IMR-90 (cell line): ENCODE data around the gene POLR2E. TPM values are rescaled to one million over a fixed set of nuclear protein-coding genes. Genes with fewer than 3 reads are reported as not detected.
A peak's percentile ranks its signal among the peaks of the same experiment; 100 is the strongest.

ENCODE experiments used
- ATAC-seq: fragments of 200-7000 bp; cut with Tn5 transposase; 2 replicates; pipeline ENCODE4 v1.9.1; 2020; ENCODE audit warnings: low read depth, mild to moderate bottlenecking, moderate library complexity
- BruUV-seq: library from RNA; stranded (reverse); fragments of 400-500 nt; replicated peaks from 2 replicates; lab custom pipeline; 2021; lab: Mats Ljungman, UMichigan
- CTCF ChIA-PET: fragments of 300-600 bp; formaldehyde crosslinking; extraction: SDS; loops from one replicate; lab custom pipeline; 2021; ENCODE audit warnings: antibody characterized with exemption; lab: Yijun Ruan, JAX
- POLR2A ChIA-PET: fragments of 300-600 bp; sonication (Branson Sonifier 250); formaldehyde crosslinking; loops from one replicate; lab custom pipeline; 2022; ENCODE audit warnings: antibody characterized with exemption; ENCODE audit not compliant: unreplicated experiment; lab: Charles Lee
- DNase-seq: peaks from one replicate; pipeline ENCODE4 v3.0.0; 2013
- H2AFZ ChIP-seq: replicated peaks from 2 replicates; pipeline ENCODE3; 2013; ENCODE audit warnings: low read length, mild to moderate bottlenecking; ENCODE audit not compliant: poor library complexity
- H2AK5ac ChIP-seq: 2 replicates; pipeline ENCODE4 v1.6.1; 2013; ENCODE audit warnings: low read depth, low read length, inconsistent platforms
- H2AK9ac ChIP-seq: replicated peaks from 2 replicates; pipeline ENCODE3; 2013; ENCODE audit warnings: mild to moderate bottlenecking, low read depth, low read length, moderate library complexity; ENCODE audit not compliant: poor library complexity
- H2BK120ac ChIP-seq: 2 replicates; pipeline ENCODE4 v1.6.1; 2013; ENCODE audit warnings: low read depth, low read length, inconsistent platforms
- H2BK15ac ChIP-seq: 3 replicates; pipeline ENCODE4 v1.6.1; 2013; ENCODE audit warnings: low read depth, low read length, inconsistent platforms
- H2BK20ac ChIP-seq: 2 replicates; pipeline ENCODE4 v1.6.1; 2013; ENCODE audit warnings: low read depth, mild to moderate bottlenecking, inconsistent platforms, low read length, moderate library complexity
- H2BK5ac ChIP-seq: 2 replicates; pipeline ENCODE4 v1.6.1; 2013; ENCODE audit warnings: mild to moderate bottlenecking, low read depth, low read length, inconsistent platforms; ENCODE audit not compliant: poor library complexity, severe bottlenecking
- H3K14ac ChIP-seq: replicated peaks from 2 replicates; pipeline ENCODE4 v1.6.1; 2013; ENCODE audit warnings: low read depth, low read length, inconsistent platforms
- H3K18ac ChIP-seq: 2 replicates; pipeline ENCODE4 v1.6.1; 2013; ENCODE audit warnings: low read depth, low read length, control low read depth
- H3K23ac ChIP-seq: 2 replicates; pipeline ENCODE4 v1.6.1; 2013; ENCODE audit warnings: low read depth, low read length, inconsistent platforms
- H3K27ac ChIP-seq: 2 replicates; pipeline ENCODE4 v1.5.1; 2013; ENCODE audit warnings: mild to moderate bottlenecking, control low read depth, low read length; ENCODE audit not compliant: insufficient read depth
- H3K27me3 ChIP-seq: 2 replicates; pipeline ENCODE4 v1.6.1; 2013; ENCODE audit warnings: low read length; ENCODE audit not compliant: control insufficient read depth, insufficient read depth
- H3K36me3 ChIP-seq: 2 replicates; pipeline ENCODE4 v1.6.1; 2013; ENCODE audit warnings: low read length, mixed read lengths; ENCODE audit not compliant: control insufficient read depth, insufficient read depth
- H3K4ac ChIP-seq: 2 replicates; pipeline ENCODE4 v1.6.1; 2013; ENCODE audit warnings: low read depth, low read length, inconsistent platforms
- H3K4me1 ChIP-seq: 2 replicates; pipeline ENCODE4 v1.6.1; 2013; ENCODE audit warnings: low read length, mixed read lengths; ENCODE audit not compliant: control insufficient read depth, insufficient read depth
- H3K4me2 ChIP-seq: 2 replicates; pipeline ENCODE4 v1.6.1; 2013; ENCODE audit warnings: low read depth, mild to moderate bottlenecking, control low read depth, low read length, moderate library complexity
- H3K4me3 ChIP-seq: 2 replicates; pipeline ENCODE4 v1.5.1; 2013; ENCODE audit warnings: low read depth, mild to moderate bottlenecking, control low read depth, low read length, moderate library complexity; ENCODE audit not compliant: insufficient read depth
- H3K56ac ChIP-seq: 2 replicates; pipeline ENCODE4 v1.6.1; 2013; ENCODE audit warnings: low read length, inconsistent platforms; ENCODE audit not compliant: insufficient read depth; ENCODE audit errors: extremely low read depth
- H3K79me1 ChIP-seq, 2 experiments: 2 replicates each; pipeline ENCODE4 v1.6.1; 2013; ENCODE audit warnings: low read length in 2 of 2, inconsistent platforms in 1 of 2, low read depth in 1 of 2
- H3K9ac ChIP-seq: 2 replicates; pipeline ENCODE4 v1.6.1; 2013; ENCODE audit warnings: low read depth, low read length, control low read depth
- H3K9me1 ChIP-seq: 2 replicates; pipeline ENCODE4 v1.6.1; 2013; ENCODE audit warnings: low read length, inconsistent platforms; ENCODE audit not compliant: insufficient read depth
- H3K9me3 ChIP-seq: 2 replicates; pipeline ENCODE4 v1.6.1; 2013; ENCODE audit warnings: low read length; ENCODE audit not compliant: control insufficient read depth, insufficient read depth
- H4K20me1 ChIP-seq: 2 replicates; pipeline ENCODE4 v1.6.1; 2013; ENCODE audit warnings: low read length, inconsistent platforms; ENCODE audit not compliant: insufficient read depth
- H4K5ac ChIP-seq: 2 replicates; pipeline ENCODE4 v1.6.1; 2013; ENCODE audit warnings: mild to moderate bottlenecking, low read depth, low read length, control low read depth
- H4K8ac ChIP-seq, 2 experiments: 2 replicates each; pipeline ENCODE4 v1.6.1; 2013; ENCODE audit warnings: low read depth in 2 of 2, low read length in 2 of 2, control low read depth in 1 of 2, inconsistent platforms in 1 of 2
- H4K91ac ChIP-seq: 2 replicates; pipeline ENCODE4 v1.6.1; 2013; ENCODE audit warnings: low read depth, low read length, inconsistent platforms; ENCODE audit not compliant: insufficient read depth
- BHLHE40 ChIP-seq: fragments of 150-350 bp; IDR thresholded peaks from 2 replicates; pipeline ENCODE4 v1.6.1; 2016; ENCODE audit warnings: mild to moderate bottlenecking, low read depth, low read length
- CEBPB ChIP-seq: IDR thresholded peaks from 2 replicates; pipeline ENCODE4 v1.6.1; 2012; ENCODE audit warnings: low read depth, low read length, improper control_type of control experiment
- CHD1 ChIP-seq: IDR thresholded peaks from 2 replicates; pipeline ENCODE4 v1.6.1; 2012; ENCODE audit warnings: low read depth, low read length, improper control_type of control experiment
- FOS ChIP-seq: fragments of 150-350 bp; IDR thresholded peaks from 2 replicates; pipeline ENCODE4 v1.6.1; 2016; ENCODE audit warnings: low read depth, low read length
- MAFK ChIP-seq: IDR thresholded peaks from 2 replicates; pipeline ENCODE4 v1.6.1; 2012; ENCODE audit warnings: low read depth, low read length, improper control_type of control experiment
- MAZ ChIP-seq: IDR thresholded peaks from 2 replicates; pipeline ENCODE4 v1.6.1; 2012; ENCODE audit warnings: low read depth, mild to moderate bottlenecking, low read length, improper control_type of control experiment, moderate library complexity, borderline replicate concordance
- MXI1 ChIP-seq: IDR thresholded peaks from 2 replicates; pipeline ENCODE4 v1.6.1; 2012; ENCODE audit warnings: low read depth, mild to moderate bottlenecking, low read length, moderate library complexity, borderline replicate concordance
- NFE2L2 ChIP-seq: fragments of 150-350 bp; IDR thresholded peaks from 2 replicates; pipeline ENCODE4 v1.6.1; 2016; ENCODE audit warnings: low read depth, mild to moderate bottlenecking, low read length
- POLR2A ChIP-seq: IDR thresholded peaks from 2 replicates; pipeline ENCODE4 v1.6.1; 2012; ENCODE audit warnings: mild to moderate bottlenecking, low read depth, low read length
- RAD21 ChIP-seq: IDR thresholded peaks from 2 replicates; pipeline ENCODE4 v1.6.1; 2012; ENCODE audit warnings: low read length, improper control_type of control experiment
- RCOR1 ChIP-seq: IDR thresholded peaks from 2 replicates; pipeline ENCODE4 v1.6.1; 2012; ENCODE audit warnings: mild to moderate bottlenecking, low read length, improper control_type of control experiment; ENCODE audit not compliant: insufficient replicate concordance
- RFX5 ChIP-seq: IDR thresholded peaks from 2 replicates; pipeline ENCODE4 v1.8.0; 2012; ENCODE audit warnings: low read depth, mild to moderate bottlenecking, low read length, moderate library complexity
- WGBS, 2 experiments: methylation state at CpG; one replicate each; pipeline versions ENCODE4 v1.1.5 to v1.1.7; 2013; ENCODE audit warnings: missing lambda C conversion rate in 2 of 2; ENCODE audit not compliant: insufficient read length in 1 of 2; ENCODE audit errors: extremely low coverage in 2 of 2; 5-methylcytosine and 5-hydroxymethylcytosine counted together
- dilution Hi-C: fragments of 300-500 bp; cut with HindIII; formaldehyde crosslinking; loops from one replicate; pipeline ENCODE4 v1.14.3; 2018; ENCODE audit warnings: low sequenced_read_pairs; ENCODE audit not compliant: unreplicated experiment
- in situ Hi-C: fragments of 300-500 bp; cut with MboI; formaldehyde crosslinking; loops from 3 replicates; pipeline ENCODE4 v1.14.3; 2019; ENCODE audit warnings: low sequenced_read_pairs, inconsistent platforms, mixed read lengths
- intact Hi-C: fragments of 100-400 bp; cut with micrococcal nuclease; formaldehyde crosslinking; loops from 2 replicates; pipeline ENCODE4 v1.10.0; 2022
- polyA plus RNA-seq, 3 experiments: library from polyadenylated mRNA; depleted of rRNA; stranded (reverse); fragments of >200 nt; gene quantifications; 2 replicates each; pipeline ENCODE4 v1.2.3, GENCODE V29; 2012; ENCODE audit warnings: low replicate concordance in 1 of 3
- total RNA-seq: library from RNA; depleted of rRNA; stranded (reverse); fragments of >200 nt; gene quantifications from 2 replicates; pipeline ENCODE4 v1.2.3, GENCODE V29; 2012
- TF ChIP-seq, protein P1 (sequence below): conservative IDR thresholded peaks from 2 replicates; pipeline ENCODE4 v1.5.1; 2012; ENCODE audit warnings: mild to moderate bottlenecking, low read depth, low read length, improper control_type of control experiment
- TF ChIP-seq, protein P2 (sequence below): fragments of 150-350 bp; IDR thresholded peaks from 2 replicates; pipeline ENCODE4 v1.6.1; 2016; ENCODE audit warnings: low read depth, mild to moderate bottlenecking, low read length, moderate library complexity, borderline replicate concordance
- TF ChIP-seq, protein P3 (sequence below): fragments of 150-350 bp; IDR thresholded peaks from 2 replicates; pipeline ENCODE4 v1.6.1; 2017; ENCODE audit warnings: mild to moderate bottlenecking, antibody characterized with exemption, low read length, low read depth

POLR2E gene
- total and polyA plus RNA-seq, 2 of the 4 experiments (the other 2 are of a cell fraction): 294 to 391 TPM

DNA sequence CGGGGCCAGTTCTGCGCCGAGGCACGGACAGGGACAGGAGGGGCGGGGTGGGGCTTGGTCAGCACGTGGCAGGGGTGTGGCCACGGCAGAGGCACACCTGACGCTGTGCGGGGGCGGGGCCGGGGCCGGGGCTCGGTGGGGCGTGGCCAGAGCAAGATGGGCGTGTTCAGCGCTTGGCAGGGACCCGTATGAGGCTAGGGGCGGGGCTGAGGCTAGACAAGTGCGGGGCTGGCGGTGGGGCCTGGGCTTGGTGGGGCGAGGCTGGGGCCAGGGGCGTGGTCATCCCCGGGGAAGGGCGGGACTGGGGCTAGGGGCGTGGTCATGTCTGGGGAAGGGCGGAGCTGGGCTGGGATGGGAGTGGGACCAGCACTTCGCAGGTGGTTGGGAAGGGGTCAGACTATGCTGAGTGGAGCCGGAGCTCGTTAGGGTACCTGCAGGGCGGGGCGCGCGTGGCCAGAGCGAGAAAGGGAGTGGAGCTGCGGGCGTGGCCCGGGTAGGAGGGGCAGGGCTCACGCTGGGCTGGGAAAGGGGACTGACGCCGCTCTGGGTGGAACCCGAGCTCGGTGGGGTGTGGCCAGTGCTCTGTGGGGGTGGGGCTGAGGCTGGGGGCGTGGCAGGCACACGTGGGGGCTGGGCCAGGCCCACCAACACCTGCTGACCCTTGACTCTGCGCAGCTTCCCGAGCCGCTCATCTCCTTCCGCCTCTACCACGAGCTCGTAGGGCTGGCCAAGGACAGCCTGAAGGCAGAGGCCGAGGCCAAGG lies 12.8 kb downstream of the POLR2E start:
- Histone ChIP-seq H3K27ac (no peak overlapping the region), H3K23ac (no peak overlapping the region), H4K20me1 (peaks cover 10% of the 10 kb centered on the region; the same call in 1 of the 2 replicates), H4K8ac (no peak overlapping the region), H2BK5ac (no peak overlapping the region), H4K91ac (no peak overlapping the region), H3K79me1 (no peaks in the 10 kb centered on the region; a peak in 1 of 4 replicates), H3K14ac (no peak overlapping the region), H3K4me2 (peak overlapping the region; percentile 80), H3K4ac (no peak overlapping the region), H2AK9ac (no peak overlapping the region), H3K4me3 (peak overlapping the region; percentile 15; the same call in 1 of the 2 replicates), H3K9me1 (no peaks in the 10 kb centered on the region), H4K5ac (no peak overlapping the region), H3K18ac (no peak overlapping the region), H2BK15ac (no peak overlapping the region; the same call in 2 of the 3 replicates), H3K27me3 (no peaks in the 10 kb centered on the region), H2AFZ (peak overlapping the region; percentile 87), H2BK20ac (no peak overlapping the region), H3K9me3 (no peaks in the 10 kb centered on the region), H3K56ac (no peak overlapping the region), H3K4me1 (no peaks in the 10 kb centered on the region), H3K36me3 (peaks cover 4% of the 10 kb centered on the region; the same call in 1 of the 2 replicates), H3K9ac (no peak overlapping the region), H2AK5ac (no peak overlapping the region), H2BK120ac (no peak overlapping the region)
- intact Hi-C loops (no loop called here), in situ Hi-C loops (no loop called here), dilution Hi-C loops (no loop called here)
- 28% methylated on average over 24 of the region's 51 CpGs; no CpG with 5 or more reads in 1 of the 2 experiments for WGBS, 2 experiments
- BruUV-seq: no TSS peak
- no peak for DNase-seq
- ATAC-seq: peak; percentile 71
- ChIA-PET POLR2A (interaction anchor here (0.6 kb wide), 1 partner anchor 78 kb away, joined by 7 read pairs; no protein-coding TSS in a partner anchor), CTCF (no interaction called here)
- TF ChIP-seq RFX5 (no peak), RCOR1 (no peak), FOS (no peak), MXI1 (no peak), BHLHE40 (no peak), MAFK (no peak), RAD21 (no peak), CEBPB (no peak), NFE2L2 (no peak), CHD1 (no peak), MAZ (no peak), POLR2A (no peak)
- TF ChIP-seq, protein P1, sequence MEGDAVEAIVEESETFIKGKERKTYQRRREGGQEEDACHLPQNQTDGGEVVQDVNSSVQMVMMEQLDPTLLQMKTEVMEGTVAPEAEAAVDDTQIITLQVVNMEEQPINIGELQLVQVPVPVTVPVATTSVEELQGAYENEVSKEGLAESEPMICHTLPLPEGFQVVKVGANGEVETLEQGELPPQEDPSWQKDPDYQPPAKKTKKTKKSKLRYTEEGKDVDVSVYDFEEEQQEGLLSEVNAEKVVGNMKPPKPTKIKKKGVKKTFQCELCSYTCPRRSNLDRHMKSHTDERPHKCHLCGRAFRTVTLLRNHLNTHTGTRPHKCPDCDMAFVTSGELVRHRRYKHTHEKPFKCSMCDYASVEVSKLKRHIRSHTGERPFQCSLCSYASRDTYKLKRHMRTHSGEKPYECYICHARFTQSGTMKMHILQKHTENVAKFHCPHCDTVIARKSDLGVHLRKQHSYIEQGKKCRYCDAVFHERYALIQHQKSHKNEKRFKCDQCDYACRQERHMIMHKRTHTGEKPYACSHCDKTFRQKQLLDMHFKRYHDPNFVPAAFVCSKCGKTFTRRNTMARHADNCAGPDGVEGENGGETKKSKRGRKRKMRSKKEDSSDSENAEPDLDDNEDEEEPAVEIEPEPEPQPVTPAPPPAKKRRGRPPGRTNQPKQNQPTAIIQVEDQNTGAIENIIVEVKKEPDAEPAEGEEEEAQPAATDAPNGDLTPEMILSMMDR: no peak
- TF ChIP-seq, protein P2, sequence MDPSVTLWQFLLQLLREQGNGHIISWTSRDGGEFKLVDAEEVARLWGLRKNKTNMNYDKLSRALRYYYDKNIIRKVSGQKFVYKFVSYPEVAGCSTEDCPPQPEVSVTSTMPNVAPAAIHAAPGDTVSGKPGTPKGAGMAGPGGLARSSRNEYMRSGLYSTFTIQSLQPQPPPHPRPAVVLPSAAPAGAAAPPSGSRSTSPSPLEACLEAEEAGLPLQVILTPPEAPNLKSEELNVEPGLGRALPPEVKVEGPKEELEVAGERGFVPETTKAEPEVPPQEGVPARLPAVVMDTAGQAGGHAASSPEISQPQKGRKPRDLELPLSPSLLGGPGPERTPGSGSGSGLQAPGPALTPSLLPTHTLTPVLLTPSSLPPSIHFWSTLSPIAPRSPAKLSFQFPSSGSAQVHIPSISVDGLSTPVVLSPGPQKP: no peak
- TF ChIP-seq, protein P3, sequence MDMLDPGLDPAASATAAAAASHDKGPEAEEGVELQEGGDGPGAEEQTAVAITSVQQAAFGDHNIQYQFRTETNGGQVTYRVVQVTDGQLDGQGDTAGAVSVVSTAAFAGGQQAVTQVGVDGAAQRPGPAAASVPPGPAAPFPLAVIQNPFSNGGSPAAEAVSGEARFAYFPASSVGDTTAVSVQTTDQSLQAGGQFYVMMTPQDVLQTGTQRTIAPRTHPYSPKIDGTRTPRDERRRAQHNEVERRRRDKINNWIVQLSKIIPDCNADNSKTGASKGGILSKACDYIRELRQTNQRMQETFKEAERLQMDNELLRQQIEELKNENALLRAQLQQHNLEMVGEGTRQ: no peak
